Glutamatergic neuron (in vitro differentiated cells): ENCODE data around the gene DAZAP1. TPM values are rescaled to one million over a fixed set of nuclear protein-coding genes. Genes with fewer than 3 reads are reported as not detected.

Source experiments
- DNase-seq: peaks from one replicate; pipeline ENCODE4 v3.0.0; 2022
- H3K27ac Mint-ChIP-seq: one replicate; pipeline ENCODE4 v1.8.0; 2020; ENCODE audit warnings: mild to moderate bottlenecking, mixed read lengths, inconsistent platforms; ENCODE audit not compliant: unreplicated experiment
- H3K27me3 Mint-ChIP-seq: one replicate; pipeline ENCODE4 v1.8.0; 2020; ENCODE audit warnings: mild to moderate bottlenecking, moderate library complexity, mixed read lengths, inconsistent platforms; ENCODE audit not compliant: unreplicated experiment
- H3K36me3 Mint-ChIP-seq: one replicate; pipeline ENCODE4 v1.8.0; 2020; ENCODE audit warnings: mild to moderate bottlenecking, mixed read lengths, inconsistent platforms; ENCODE audit not compliant: unreplicated experiment
- H3K4me1 Mint-ChIP-seq: one replicate; pipeline ENCODE4 v1.8.0; 2020; ENCODE audit warnings: mild to moderate bottlenecking, low read depth, mixed read lengths, inconsistent platforms; ENCODE audit not compliant: unreplicated experiment
- H3K4me3 Mint-ChIP-seq: one replicate; pipeline ENCODE4 v1.8.0; 2020; ENCODE audit warnings: mild to moderate bottlenecking, mixed read lengths, inconsistent platforms; ENCODE audit not compliant: unreplicated experiment
- H3K9me3 Mint-ChIP-seq: one replicate; pipeline ENCODE4 v1.8.0; 2020; ENCODE audit warnings: mild to moderate bottlenecking, moderate library complexity, mixed read lengths, inconsistent platforms; ENCODE audit not compliant: unreplicated experiment
- long read RNA-seq: library from polyadenylated mRNA; unstranded; transcript quantifications from one replicate; pipeline ENCODE4 v2.0.0, GENCODE V29; 2020; ENCODE audit not compliant: unreplicated experiment
- total RNA-seq: library from RNA; stranded (reverse); fragmentation: NEBNext Ultra II Directional; extraction: Animal tissue kit (Norgen Biotek cat#: 25700); gene quantifications from one replicate; pipeline ENCODE4 v1.2.1, GENCODE V29; 2021; ENCODE audit not compliant: unreplicated experiment
- TF ChIP-seq, protein P1 (sequence below): fragments of 200-600 bp; sonication (generic); IDR thresholded peaks from one replicate; pipeline ENCODE4 v1.5.0; 2021; ENCODE audit not compliant: partially characterized antibody, unreplicated experiment

Gene DAZAP1
- total RNA-seq: 135 TPM
- long read RNA-seq, partial matches to known transcripts: 0 of 2 reads
- long read RNA-seq, other reads (novel, unspliced or antisense): 0 of 2 reads

DNA sequence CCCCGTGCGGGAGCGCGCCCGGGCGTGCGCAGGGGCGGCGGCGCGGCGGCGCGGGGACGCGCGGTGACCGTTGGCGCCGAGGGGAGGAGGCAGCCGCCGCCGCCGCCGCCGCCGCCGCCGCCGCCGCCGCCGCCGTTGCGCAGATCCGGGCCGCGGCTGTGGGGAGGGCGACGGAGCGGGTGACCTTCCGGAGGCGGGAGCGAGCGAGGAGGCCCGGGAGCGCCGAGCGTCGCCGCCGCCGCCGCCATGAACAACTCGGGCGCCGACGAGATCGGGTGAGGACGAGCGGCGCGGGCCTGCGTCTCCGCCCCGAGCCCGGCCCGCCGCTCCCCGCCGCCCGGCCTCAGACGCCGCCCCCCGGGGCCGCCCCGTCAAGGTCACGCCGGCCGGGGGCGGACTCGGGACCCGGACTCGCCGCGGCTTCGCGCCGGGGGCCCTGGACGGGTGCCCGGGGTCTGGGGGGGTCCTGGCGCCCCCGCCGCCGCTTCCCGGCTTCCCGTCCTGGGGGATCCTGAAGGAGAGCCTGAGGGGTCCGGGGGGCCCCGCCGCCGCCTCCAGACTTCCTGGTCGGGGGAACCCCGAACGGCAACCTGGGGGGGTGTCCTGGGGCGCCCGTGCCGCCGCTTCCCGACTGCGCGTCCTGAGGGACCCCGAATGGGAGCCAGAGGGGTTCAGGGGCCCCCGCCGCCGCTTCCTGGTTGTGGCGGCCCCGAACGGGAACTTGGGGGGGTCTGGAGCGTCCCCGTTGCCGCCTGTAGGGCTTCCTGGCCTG, at the start of gene DAZAP1:
DAZAP1 (plus strand) TSS at position 59 of the 772 bp plus-strand sequence; CDS start at position 247, 188 bp downstream.
- TF ChIP-seq, protein P1, sequence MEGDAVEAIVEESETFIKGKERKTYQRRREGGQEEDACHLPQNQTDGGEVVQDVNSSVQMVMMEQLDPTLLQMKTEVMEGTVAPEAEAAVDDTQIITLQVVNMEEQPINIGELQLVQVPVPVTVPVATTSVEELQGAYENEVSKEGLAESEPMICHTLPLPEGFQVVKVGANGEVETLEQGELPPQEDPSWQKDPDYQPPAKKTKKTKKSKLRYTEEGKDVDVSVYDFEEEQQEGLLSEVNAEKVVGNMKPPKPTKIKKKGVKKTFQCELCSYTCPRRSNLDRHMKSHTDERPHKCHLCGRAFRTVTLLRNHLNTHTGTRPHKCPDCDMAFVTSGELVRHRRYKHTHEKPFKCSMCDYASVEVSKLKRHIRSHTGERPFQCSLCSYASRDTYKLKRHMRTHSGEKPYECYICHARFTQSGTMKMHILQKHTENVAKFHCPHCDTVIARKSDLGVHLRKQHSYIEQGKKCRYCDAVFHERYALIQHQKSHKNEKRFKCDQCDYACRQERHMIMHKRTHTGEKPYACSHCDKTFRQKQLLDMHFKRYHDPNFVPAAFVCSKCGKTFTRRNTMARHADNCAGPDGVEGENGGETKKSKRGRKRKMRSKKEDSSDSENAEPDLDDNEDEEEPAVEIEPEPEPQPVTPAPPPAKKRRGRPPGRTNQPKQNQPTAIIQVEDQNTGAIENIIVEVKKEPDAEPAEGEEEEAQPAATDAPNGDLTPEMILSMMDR: no peak
- peaks cover 7% of the 10 kb centered on the region for H3K27me3 Mint-ChIP-seq
- H3K36me3 Mint-ChIP-seq: no peaks in the 10 kb centered on the region
- DNase-seq: no peak
- peak within 1 kb of the TSS; percentile 31 for H3K27ac Mint-ChIP-seq
- H3K4me3 Mint-ChIP-seq: peak within 1 kb of the TSS; percentile 71
- peaks cover 32% of the 10 kb centered on the region for H3K4me1 Mint-ChIP-seq
- H3K9me3 Mint-ChIP-seq: peaks cover 17% of the 10 kb centered on the region

GRCh38 chr19:1360126-1360817, 47.1 kb upstream of the DAZAP1 start:
- Mint-ChIP-seq H3K9me3 (peaks cover 11% of the 10 kb centered on the region), H3K27me3 (peaks cover 10% of the 10 kb centered on the region), H3K4me1 (peaks cover 49% of the 10 kb centered on the region), H3K27ac (peak overlapping the region; percentile 36), H3K4me3 (peak overlapping the region; percentile 63), H3K36me3 (peaks cover 5% of the 10 kb centered on the region)
- no peak for DNase-seq
- TF ChIP-seq, protein P1: no peak

- DNase-seq: no peak
- Mint-ChIP-seq H3K4me1 (peaks cover 46% of the 10 kb centered on the region), H3K27ac (peak overlapping the region; percentile 48), H3K27me3 (peaks cover 4% of the 10 kb centered on the region), H3K36me3 (peaks cover 5% of the 10 kb centered on the region), H3K4me3 (peak overlapping the region; percentile 76), H3K9me3 (peaks cover 6% of the 10 kb centered on the region)
- TF ChIP-seq, protein P1: no peak
Measured at GRCh38 chr19:1360818-1361461, 46.4 kb upstream of the DAZAP1 start.

GRCh38 chr19:1361601-1362386, 45.6 kb upstream of the DAZAP1 start:
- H3K4me3 Mint-ChIP-seq: peak overlapping the region; percentile 76

More at GRCh38 chr19:1361601-1362386, 45.6 kb upstream of the DAZAP1 start:
- Mint-ChIP-seq H3K27ac (peak overlapping the region; percentile 49), H3K36me3 (peaks cover 5% of the 10 kb centered on the region), H3K27me3 (peaks cover 4% of the 10 kb centered on the region), H3K4me1 (peaks cover 41% of the 10 kb centered on the region), H3K9me3 (peaks cover 2% of the 10 kb centered on the region)
- TF ChIP-seq, protein P1: no peak
- DNase-seq: no peak
